AG04450 (cell line): ENCODE results near the gene ZNF106. TPM values are rescaled to one million over a fixed set of nuclear protein-coding genes. Genes with fewer than 3 reads are reported as not detected.

Experiments
- CTCF ChIA-PET: fragments of 300-600, 350-600 bp; formaldehyde crosslinking; extraction: SDS; loops from one replicate; lab custom pipeline; 2022; ENCODE audit warnings: antibody characterized with exemption, inconsistent platforms; lab: Charles Lee
- POLR2A ChIA-PET: fragments of 350-600 bp; formaldehyde crosslinking; extraction: SDS; loops from one replicate; lab custom pipeline; 2021; ENCODE audit warnings: antibody characterized with exemption, inconsistent platforms; lab: Yijun Ruan, JAX
- DNase-seq: peaks from one replicate; pipeline ENCODE4 v3.0.0-alpha.2; 2011; ENCODE audit warnings: low read depth, low spot score
- H3K27ac ChIP-seq: one replicate; pipeline ENCODE4 v1.5.1; 2012; ENCODE audit warnings: low read depth, low read length, control low read depth
- H3K27me3 ChIP-seq: one replicate; pipeline ENCODE4 v1.6.0; 2012; ENCODE audit warnings: low read length; ENCODE audit not compliant: control insufficient read depth, insufficient read depth
- H3K4me3 ChIP-seq: 2 replicates; pipeline ENCODE4 v1.5.1; 2011; ENCODE audit warnings: mild to moderate bottlenecking, low read depth, low read length, control low read depth
- H3K9me3 ChIP-seq: 2 replicates; pipeline ENCODE4 v1.5.1; 2012; ENCODE audit warnings: low read length; ENCODE audit not compliant: control insufficient read depth, insufficient read depth
- CTCF ChIP-seq: IDR thresholded peaks from 2 replicates; pipeline ENCODE4 v1.5.1; 2011; ENCODE audit warnings: low read depth, low read length, control low read depth, inconsistent platforms
- polyA plus RNA-seq: library from polyadenylated mRNA; depleted of rRNA; stranded (reverse); fragments of >200 nt; gene quantifications from 2 replicates; pipeline ENCODE4 v1.2.3, GENCODE V29; 2011

ZNF106 gene
- polyA plus RNA-seq, 1 experiment: 67.4 TPM

- H3K9me3 ChIP-seq: no peaks in the 10 kb centered on the region; the same call in 1 of the 2 replicates
- ChIA-PET POLR2A (no interaction called here), CTCF (no interaction called here)
- no peak overlapping the region for H3K4me3 ChIP-seq
- TF ChIP-seq CTCF: no peak
- no peak for DNase-seq
- no peak overlapping the region for H3K27ac ChIP-seq
- no peaks in the 10 kb centered on the region for H3K27me3 ChIP-seq
Observed at GRCh38 chr15:42503825-42504224, 12.9 kb upstream of the ZNF106 start.

- no peak overlapping the region for H3K27ac ChIP-seq
- no peak for DNase-seq
- CTCF ChIA-PET: no interaction called here
- TF ChIP-seq CTCF: no peak
- no peaks in the 10 kb centered on the region; the same call in 1 of the 2 replicates for H3K9me3 ChIP-seq
- H3K4me3 ChIP-seq: no peak overlapping the region
- H3K27me3 ChIP-seq: no peaks in the 10 kb centered on the region
- POLR2A ChIA-PET: no interaction called here
Observed at GRCh38 chr15:42502477-42502876, 11.5 kb upstream of the ZNF106 start.

GRCh38 chr15:42499858-42500609 is 9.1 kb upstream of the ZNF106 start:
- no peak for TF ChIP-seq CTCF
- DNase-seq: no peak
- Histone ChIP-seq H3K27me3 (no peaks in the 10 kb centered on the region), H3K27ac (peak overlapping the region; percentile 61), H3K4me3 (no peak overlapping the region), H3K9me3 (no peaks in the 10 kb centered on the region; the same call in 1 of the 2 replicates)
- ChIA-PET POLR2A (interaction anchor here (0.6 to 1.4 kb wide), 4 partner anchors 8 to 218 kb away, joined by 3 to 5 read pairs (median 4); partner anchors contain the start of gene ZNF106), CTCF (interaction anchor here (0.7 to 1.0 kb wide), 2 partner anchors 26 to 28 kb away, joined by 3 to 4 read pairs; no protein-coding TSS in a partner anchor)

- no peak for TF ChIP-seq CTCF
- DNase-seq: no peak
- ChIA-PET POLR2A (interaction anchor here (0.7 to 1.4 kb wide), 2 partner anchors 8 to 249 kb away, joined by 4 read pairs; partner anchors contain the start of gene ZNF106), CTCF (no interaction called here)
- Histone ChIP-seq H3K27me3 (no peaks in the 10 kb centered on the region), H3K4me3 (no peak overlapping the region), H3K9me3 (no peaks in the 10 kb centered on the region; the same call in 1 of the 2 replicates), H3K27ac (no peak overlapping the region)
Observed at GRCh38 chr15:42498212-42499068, 7.5 kb upstream of the ZNF106 start.
